Measurements from ENCODE around the gene DTNB.

DNA sequence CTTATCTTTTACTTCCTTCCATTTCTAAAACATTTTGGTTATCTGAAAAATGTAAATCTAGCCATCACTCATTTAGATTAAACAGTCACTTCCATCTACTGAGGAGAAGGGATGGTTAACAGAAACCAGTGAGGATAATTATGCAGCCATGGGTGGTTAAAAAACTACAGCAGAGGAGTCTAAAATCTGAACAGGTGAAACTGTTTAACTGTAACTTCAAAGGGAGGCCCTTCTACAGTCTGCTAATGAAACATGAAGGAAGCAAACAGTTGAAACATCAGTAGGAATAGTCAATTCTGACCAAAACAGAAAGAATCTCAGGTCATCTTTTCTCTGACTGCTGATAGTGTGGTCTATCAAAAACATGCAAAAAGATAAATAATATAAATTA is 71.0 kb downstream of the DTNB start:
- TF ChIP-seq, protein P1, sequence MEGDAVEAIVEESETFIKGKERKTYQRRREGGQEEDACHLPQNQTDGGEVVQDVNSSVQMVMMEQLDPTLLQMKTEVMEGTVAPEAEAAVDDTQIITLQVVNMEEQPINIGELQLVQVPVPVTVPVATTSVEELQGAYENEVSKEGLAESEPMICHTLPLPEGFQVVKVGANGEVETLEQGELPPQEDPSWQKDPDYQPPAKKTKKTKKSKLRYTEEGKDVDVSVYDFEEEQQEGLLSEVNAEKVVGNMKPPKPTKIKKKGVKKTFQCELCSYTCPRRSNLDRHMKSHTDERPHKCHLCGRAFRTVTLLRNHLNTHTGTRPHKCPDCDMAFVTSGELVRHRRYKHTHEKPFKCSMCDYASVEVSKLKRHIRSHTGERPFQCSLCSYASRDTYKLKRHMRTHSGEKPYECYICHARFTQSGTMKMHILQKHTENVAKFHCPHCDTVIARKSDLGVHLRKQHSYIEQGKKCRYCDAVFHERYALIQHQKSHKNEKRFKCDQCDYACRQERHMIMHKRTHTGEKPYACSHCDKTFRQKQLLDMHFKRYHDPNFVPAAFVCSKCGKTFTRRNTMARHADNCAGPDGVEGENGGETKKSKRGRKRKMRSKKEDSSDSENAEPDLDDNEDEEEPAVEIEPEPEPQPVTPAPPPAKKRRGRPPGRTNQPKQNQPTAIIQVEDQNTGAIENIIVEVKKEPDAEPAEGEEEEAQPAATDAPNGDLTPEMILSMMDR (conservative IDR thresholded peaks at IDR 0.05), result no peak
- no peak for TF ChIP-seq ZFX (IDR thresholded peaks at IDR 0.05)

Measured in C4-2B (cell line).